Measurements from ENCODE around the gene PLEKHH1. TPM values are rescaled to one million over a fixed set of nuclear protein-coding genes. Genes with fewer than 3 reads are reported as not detected.
A peak's percentile ranks its signal among the peaks of the same experiment; 100 is the strongest.

The PLEKHH1 gene
- total and polyA plus RNA-seq, 9 of the 15 experiments (the other 6 are each of a cell fraction or from before 2014, with no cell fraction given) = 0.76 to 5.9 (median 2.9) TPM

GRCh38 chr14:67582061-67582460 lies 49.0 kb downstream of the PLEKHH1 start (continued):
- no peak for TF ChIP-seq ESRRA (IDR thresholded peaks at IDR 0.05; ENCODE audit: borderline replicate concordance, low read depth)

- no TSS peak for BruUV-seq (replicated peaks)
- H3K27me3 ChIP-seq (ENCODE audit: control insufficient read depth in 2 of 2, insufficient read depth in 2 of 2, low read length in 2 of 2) = no peaks in the 10 kb centered on the region
- H3K4me3 ChIP-seq = no peak overlapping the region
- FAIRE-seq = peak; percentile 87
- no peaks in the 10 kb centered on the region; the same call in 1 of the 2 replicates for H4K20me1 ChIP-seq (replicated peaks; ENCODE audit: control insufficient read depth, insufficient read depth, low read length)
- peaks cover 0 to 6% of the 10 kb centered on the region in 2 experiments; a peak in 2 of 5 replicates for H3K4me1 ChIP-seq (replicated peaks in 1 of 2; ENCODE audit: control insufficient read depth in 2 of 2, insufficient read depth in 2 of 2, low read length in 2 of 2)
- in situ Hi-C loops (cut with MboI) = loop anchor here (5.0 to 10.0 kb wide), 3 partner anchors 83 to 451 kb away; partner anchors contain the start of gene RDH12
- CTCF ChIA-PET (ENCODE audit: low intra/inter-chr PET ratio) = interaction anchor here (1.5 to 3.1 kb wide), 3 partner anchors 83 to 157 kb away, joined by 3 to 16 read pairs (median 14); no protein-coding TSS in a partner anchor
- intact Hi-C loops (cut with micrococcal nuclease) = loop anchor here (1.0 kb wide), 2 partner anchors 83 to 120 kb away; no protein-coding TSS in a partner anchor
- H3K79me2 ChIP-seq (ENCODE audit: control insufficient read depth, insufficient read depth, low read length) = no peaks in the 10 kb centered on the region
- H3K9ac ChIP-seq (ENCODE audit: insufficient read depth in 1 of 2, low read depth in 2 of 2, low read length in 2 of 2) = no peak overlapping the region
- H3K9me3 ChIP-seq (replicated peaks; ENCODE audit: control insufficient read depth, insufficient read depth, low read depth, low read length) = no peaks in the 10 kb centered on the region
- H3K27ac ChIP-seq (ENCODE audit: extremely low read depth, low read depth, low read length) = no peak overlapping the region
- H2AFZ ChIP-seq (ENCODE audit: low read depth, low read length) = no peak overlapping the region
- peak; percentile 57 to 72 (median 66) for DNase-seq (ENCODE audit: extremely low read depth in 1 of 4, low spot score in 3 of 4)
- peak; percentile 94 for ATAC-seq
- H3K9me1 ChIP-seq (ENCODE audit: control insufficient read depth, insufficient read depth, low read length) = no peaks in the 10 kb centered on the region
- H3K4me2 ChIP-seq (ENCODE audit: insufficient read depth, low read length) = no peak overlapping the region
- POLR2A ChIA-PET = interaction anchor here (0.6 to 2.3 kb wide), 5 partner anchors 83 to 199 kb away, joined by 3 to 14 read pairs (median 3); no protein-coding TSS in a partner anchor
- H3K36me3 ChIP-seq (ENCODE audit: control insufficient read depth, insufficient read depth, low read length) = peaks cover 11% of the 10 kb centered on the region; the same call in 2 of the 3 replicates
- 33% methylated on average over 4 of the region's 6 CpGs for WGBS (ENCODE audit: insufficient coverage, low coverage, missing lambda C conversion rate)
- peak; percentile 49; the same call in 1 of the 2 replicates for TF ChIP-seq RB1 (IDR thresholded peaks at IDR 0.05; ENCODE audit: low read depth)
- TF ChIP-seq ZNF589 (CRISPR knock-in tag; IDR thresholded peaks at IDR 0.05; ENCODE audit: low read depth) = no peak
- 0 out of 4 replicates have a peak, but pooled peaks of 1 of the 2 experiments have one; percentile 28 for TF ChIP-seq MAZ (CRISPR knock-in tag; conservative IDR thresholded peaks at IDR 0.05 in 1 of 2, IDR thresholded peaks at IDR 0.05 in 1 of 2)
- TF ChIP-seq GATA2 (CRISPR knock-in tag; IDR thresholded peaks at IDR 0.05) = peak; percentile 30; the same call in 1 of the 2 replicates
- TF ChIP-seq PRPF4 (IDR thresholded peaks at IDR 0.05; ENCODE audit: insufficient read depth, low read depth, low read length, poor library complexity, severe bottlenecking) = no peak
- no peak for TF ChIP-seq NR2C2 (CRISPR knock-in tag; IDR thresholded peaks at IDR 0.05)
- TF ChIP-seq NR2C2 (tag; IDR thresholded peaks at IDR 0.05) = no peak
- TF ChIP-seq ZC3H4 (CRISPR knock-in tag; IDR thresholded peaks at IDR 0.05; ENCODE audit: borderline replicate concordance) = no peak
- no peak for TF ChIP-seq CBX8 (IDR thresholded peaks at IDR 0.05; ENCODE audit: borderline replicate concordance, extremely low read depth, low read depth, low read length, poor library complexity, severe bottlenecking)
- TF ChIP-seq HDAC1 (IDR thresholded peaks at IDR 0.05) = no peak
- no peak for TF ChIP-seq HLTF (IDR thresholded peaks at IDR 0.05)
- TF ChIP-seq, protein P1, sequence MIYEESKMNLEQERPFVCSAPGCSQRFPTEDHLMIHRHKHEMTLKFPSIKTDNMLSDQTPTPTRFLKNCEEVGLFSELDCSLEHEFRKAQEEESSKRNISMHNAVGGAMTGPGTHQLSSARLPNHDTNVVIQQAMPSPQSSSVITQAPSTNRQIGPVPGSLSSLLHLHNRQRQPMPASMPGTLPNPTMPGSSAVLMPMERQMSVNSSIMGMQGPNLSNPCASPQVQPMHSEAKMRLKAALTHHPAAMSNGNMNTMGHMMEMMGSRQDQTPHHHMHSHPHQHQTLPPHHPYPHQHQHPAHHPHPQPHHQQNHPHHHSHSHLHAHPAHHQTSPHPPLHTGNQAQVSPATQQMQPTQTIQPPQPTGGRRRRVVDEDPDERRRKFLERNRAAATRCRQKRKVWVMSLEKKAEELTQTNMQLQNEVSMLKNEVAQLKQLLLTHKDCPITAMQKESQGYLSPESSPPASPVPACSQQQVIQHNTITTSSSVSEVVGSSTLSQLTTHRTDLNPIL (CRISPR knock-in tag; IDR thresholded peaks at IDR 0.05) = no peak
- peak; percentile 81; the same call in 1 of the 2 replicates for TF ChIP-seq ARID2 (IDR thresholded peaks at IDR 0.05)
- no peak for TF ChIP-seq MTA1 (IDR thresholded peaks at IDR 0.05; ENCODE audit: borderline replicate concordance)
- peak; percentile 74; the same call in 1 of the 2 replicates for TF ChIP-seq STAG1 (CRISPR knock-in tag; IDR thresholded peaks at IDR 0.05; ENCODE audit: borderline replicate concordance)
Observed at GRCh38 chr14:67583711-67584644, 50.9 kb downstream of the PLEKHH1 start.

Measured in K562 (cell line).